ENCODE measurements around the gene IQCM.

The IQCM gene

DNA sequence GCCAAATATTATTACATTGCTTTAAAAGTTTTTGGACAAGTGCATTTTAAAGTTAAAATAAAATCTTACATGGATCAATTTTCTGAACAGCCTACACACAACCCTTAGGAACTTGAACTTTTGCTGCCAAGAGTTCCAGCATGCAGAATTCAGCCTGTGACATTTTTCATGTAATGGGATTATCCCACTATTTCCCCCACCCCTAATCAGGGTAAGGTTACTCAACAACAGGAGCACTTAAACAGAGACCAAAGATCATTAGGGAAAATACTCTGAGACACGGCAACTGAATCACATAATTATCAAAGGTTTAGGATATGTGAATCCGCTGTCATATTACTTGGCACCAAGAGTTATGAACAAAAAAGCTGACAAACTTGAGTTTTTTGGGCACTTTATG is 47.2 kb downstream of the IQCM start:
- no peak for DNase-seq

DNA sequence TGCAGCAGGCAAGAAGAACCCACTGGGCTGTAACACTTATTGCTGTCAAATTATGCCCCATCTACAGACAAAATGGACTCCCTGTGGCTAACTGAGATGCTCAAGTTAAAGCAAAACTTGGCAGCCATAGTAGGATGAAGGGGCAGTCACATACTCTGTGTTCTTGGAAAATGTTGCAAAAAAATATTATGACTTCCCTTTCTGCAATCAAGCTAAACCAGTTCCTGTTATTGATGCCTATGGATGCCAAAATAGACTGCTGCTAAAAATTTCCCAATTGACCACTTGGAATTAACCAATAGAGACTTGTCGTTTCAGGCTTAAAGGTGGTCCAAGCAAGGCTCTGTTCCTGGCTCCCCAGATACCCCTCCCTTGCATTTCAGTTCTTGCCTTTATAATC is 49.5 kb downstream of the IQCM start:
- DNase-seq = peak; percentile 8

DNA sequence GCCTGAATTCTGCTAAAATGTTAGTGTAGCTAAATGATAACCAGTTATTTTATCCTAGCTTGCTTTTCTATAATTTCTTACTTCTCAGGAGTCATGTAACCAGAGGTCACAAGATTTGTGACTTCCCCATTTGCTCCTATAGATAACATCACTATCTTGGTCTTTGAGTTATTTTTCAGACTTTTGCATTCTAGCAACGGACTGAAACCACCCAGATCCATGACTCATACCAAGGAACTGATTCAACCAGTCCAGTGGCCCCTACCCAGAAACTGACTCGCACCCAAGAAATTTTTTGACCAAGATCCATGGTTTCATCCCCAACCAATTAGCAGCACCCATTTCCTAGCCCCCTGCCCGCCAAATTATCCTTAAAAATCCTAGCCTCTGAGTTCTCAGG is 50.0 kb downstream of the IQCM start:
- DNase-seq = peak; percentile 35

- no peak for DNase-seq
These were observed 59.7 kb downstream of the IQCM start for GRCh38 chr4:149755969-149756368.

DNA sequence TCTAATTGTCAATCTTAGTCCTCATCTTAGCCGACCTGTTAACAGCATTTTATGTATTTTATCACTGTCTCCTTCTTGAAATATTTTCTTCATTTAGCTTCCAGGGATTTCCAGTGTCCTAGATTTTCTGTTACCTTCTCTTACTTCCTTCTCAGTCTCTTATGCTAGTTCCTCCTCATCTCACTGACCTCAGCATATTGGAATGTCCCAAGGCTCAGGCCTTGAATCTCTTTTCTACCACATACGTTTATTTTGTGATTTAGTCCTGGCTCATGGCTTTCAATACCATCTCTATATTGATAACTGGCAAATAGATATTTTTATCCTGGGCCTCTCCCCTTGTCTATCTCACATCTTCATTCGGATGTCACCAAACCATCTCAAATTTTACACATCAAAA is 61.1 kb downstream of the IQCM start:
- DNase-seq = no peak

DNA sequence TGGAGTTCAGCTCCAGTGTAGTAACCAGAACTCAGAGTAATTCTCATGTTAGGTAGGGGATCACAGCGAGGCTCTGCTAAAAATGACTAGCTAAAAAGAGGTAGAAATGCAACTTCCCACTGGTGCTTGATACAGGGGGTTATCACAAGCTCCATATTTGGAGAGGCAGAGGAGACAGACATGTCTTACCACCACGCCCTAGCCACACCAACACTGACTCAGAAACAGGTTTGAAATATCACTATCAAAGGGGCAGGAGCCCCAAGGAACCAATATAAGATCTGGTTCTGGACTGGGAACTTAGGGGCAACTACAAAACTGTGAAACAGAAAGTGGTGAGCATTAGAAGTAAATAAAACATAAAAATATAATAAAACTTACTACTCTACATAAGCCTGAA is 62.9 kb downstream of the IQCM start:
- DNase-seq = no peak

DNA sequence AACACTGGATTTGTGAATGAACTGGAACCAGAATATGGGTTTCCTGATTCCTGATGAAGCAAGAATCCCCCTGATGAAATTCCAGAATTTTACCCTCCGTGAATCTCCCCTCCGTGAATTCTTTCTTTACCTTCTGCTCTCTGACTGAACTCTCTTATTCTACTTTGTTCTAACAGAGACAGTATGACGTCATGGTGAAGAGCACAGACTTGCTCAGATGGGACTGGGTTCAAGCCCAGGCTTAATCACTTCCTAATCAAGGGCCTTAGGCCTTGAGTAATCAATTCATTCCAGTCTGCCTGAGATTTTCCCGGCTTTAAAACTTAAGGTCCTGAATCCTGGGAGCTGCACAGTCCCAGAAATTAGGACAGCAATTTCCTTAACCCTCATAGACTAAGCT is 64.5 kb downstream of the IQCM start:
- DNase-seq = no peak

GRCh38 chr4:149749784-149750183 is 65.9 kb downstream of the IQCM start:
- no peak for DNase-seq

DNA sequence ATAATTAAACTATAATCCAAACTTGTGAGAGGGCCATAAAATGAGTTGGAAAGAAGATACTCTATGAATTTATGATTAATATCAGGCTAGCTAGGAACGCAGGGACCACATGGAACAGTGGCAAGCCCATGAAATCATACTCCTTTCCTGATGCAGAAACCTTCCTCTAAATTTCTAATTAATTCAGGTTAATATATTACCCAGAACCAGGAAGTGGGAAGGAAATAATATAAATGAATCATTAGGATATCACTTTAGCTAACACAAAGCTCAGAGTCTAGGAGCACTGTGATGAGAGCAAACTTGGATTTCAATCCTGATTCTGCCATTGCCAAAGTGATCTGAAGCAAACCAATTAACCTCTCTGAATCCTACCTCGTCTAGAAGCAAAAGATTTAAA is 68.0 kb downstream of the IQCM start:
- no peak for DNase-seq

- DNase-seq = no peak
These were observed 69.4 kb downstream of the IQCM start for GRCh38 chr4:149746276-149746675.

DNA sequence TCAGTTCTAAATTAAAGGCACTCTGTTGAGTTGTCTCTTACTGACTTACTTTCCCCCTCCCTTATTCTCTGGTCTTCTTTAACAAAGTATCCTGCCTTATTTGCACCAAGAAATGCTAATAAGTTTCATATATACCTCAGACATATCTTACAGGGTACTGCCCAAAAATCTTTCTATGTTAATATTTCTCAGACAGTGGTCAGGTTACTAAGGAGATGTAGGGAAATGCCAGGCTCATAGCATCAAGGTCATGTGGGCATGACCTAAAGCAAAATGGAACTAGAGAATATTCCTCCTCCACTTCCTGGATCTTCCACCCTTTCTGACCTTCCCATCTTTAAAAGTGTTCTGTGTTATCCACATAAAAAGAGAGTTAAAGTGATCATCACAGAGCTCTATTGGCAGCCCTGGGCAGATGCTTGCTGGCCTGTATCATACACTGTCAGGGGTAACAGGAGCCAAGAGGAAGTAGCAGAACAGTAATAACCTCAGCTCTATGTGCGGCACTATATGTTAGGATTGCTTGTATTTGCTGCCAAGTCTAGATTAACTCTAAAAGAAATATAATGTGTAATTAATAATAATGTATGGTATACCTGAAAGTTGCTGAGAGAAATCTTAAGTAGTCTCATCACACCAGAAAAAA is 74.3 kb downstream of the IQCM start:
- no peak for DNase-seq

DNA sequence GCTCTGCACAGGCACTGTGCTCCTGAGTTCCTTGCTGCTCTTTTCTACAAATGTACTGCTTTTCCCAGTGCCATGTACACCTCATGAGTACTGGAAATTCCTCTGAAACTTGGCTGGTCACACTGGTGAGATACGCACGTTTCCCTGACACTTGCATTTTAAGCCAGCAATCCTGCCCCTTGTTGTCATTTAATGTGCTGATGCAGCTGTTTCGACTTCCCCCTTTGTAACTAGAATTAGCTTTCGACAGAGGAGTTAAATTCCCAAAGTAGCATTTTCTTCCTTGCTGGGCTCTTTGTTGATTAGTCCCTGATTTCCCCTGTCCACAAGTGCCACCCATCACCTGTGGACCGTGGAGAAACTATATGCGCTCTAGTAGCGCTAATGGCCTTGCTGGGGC is 77.5 kb downstream of the IQCM start:
- no peak for DNase-seq

DNA sequence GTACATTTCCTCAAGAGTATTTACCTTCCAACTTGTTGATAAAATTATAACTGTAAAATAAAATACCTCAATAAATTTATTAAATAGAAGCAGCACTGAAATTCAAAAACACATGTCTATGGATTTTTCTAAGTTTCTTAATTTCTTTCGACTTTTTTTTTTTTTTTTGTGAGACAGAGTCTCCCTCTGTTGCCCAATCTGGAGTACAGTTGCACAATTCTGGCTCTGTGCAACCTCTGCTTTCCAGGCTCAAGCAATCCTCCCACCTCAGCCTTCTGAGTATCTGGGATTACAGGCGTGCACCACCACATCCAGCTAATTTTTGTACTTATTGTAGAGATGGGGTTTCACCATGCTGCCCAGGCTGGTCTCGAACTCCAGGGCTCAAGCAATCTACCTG is 79.8 kb downstream of the IQCM start:
- DNase-seq = no peak

- DNase-seq = no peak
These were observed 87.2 kb downstream of the IQCM start for GRCh38 chr4:149728444-149728843.

GRCh38 chr4:149727663-149728062 is 88.0 kb downstream of the IQCM start:
- DNase-seq = no peak

- DNase-seq = peak; percentile 1
These were observed 92.6 kb downstream of the IQCM start for GRCh38 chr4:149723065-149723464.

DNA sequence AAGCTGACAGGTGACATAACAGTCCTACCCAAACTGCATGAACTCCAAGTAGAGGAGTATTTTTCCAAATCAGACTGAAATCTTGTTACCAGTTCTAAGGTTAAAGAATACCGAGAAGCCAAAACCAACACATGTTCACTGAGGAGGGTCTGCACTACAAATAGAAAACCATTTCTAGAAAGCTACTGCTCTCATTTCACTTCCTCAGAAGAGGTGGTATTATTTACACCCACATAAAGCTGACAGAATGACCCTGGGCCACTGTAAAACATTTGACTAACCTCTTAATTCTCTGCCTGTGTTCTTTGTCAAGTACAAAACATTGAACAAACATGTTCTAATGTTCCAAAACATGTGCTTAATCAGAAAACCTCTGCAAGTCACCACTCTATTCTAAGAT is 95.8 kb downstream of the IQCM start:
- DNase-seq = no peak

- DNase-seq = no peak
These were observed 96.3 kb downstream of the IQCM start for GRCh38 chr4:149719357-149719756.

DNA sequence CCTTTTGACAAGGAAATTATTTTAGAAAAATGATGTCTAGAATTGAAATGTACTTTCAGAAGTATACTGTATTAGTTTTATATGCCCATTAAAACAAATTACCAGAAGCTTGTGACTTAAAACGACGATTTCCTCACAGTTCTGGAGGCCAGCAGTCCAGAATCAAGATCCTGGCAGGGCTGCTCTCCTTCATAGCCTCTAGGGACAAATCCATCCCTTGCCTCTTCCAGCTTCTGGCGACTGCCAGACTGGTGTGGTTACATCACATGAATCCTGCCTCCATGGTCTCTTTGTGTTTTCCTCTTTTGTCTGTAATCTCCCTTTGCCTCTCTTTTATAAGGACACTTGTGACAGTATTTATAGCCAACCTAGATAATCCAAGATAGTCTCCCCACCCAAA is 97.1 kb downstream of the IQCM start:
- DNase-seq = no peak

DNA sequence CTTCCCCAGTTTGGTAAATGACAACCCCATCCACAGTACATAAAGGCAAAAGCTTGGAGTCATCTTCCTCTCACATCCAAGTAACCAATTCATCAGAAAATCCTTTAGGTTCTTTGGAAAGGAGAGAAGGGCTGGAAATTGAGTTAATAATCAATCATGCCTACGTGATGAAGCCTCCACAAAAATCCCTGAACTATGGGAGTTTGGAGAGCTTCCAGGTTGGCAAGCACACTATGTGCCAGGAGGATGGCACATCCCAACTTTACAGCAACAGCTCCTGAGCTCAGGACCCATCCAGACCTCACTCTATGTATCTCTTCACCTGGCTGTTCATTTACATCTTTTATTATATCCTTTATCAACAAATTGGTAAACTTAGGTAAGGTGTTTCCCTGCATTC is 98.9 kb downstream of the IQCM start:
- no peak for DNase-seq

DNA sequence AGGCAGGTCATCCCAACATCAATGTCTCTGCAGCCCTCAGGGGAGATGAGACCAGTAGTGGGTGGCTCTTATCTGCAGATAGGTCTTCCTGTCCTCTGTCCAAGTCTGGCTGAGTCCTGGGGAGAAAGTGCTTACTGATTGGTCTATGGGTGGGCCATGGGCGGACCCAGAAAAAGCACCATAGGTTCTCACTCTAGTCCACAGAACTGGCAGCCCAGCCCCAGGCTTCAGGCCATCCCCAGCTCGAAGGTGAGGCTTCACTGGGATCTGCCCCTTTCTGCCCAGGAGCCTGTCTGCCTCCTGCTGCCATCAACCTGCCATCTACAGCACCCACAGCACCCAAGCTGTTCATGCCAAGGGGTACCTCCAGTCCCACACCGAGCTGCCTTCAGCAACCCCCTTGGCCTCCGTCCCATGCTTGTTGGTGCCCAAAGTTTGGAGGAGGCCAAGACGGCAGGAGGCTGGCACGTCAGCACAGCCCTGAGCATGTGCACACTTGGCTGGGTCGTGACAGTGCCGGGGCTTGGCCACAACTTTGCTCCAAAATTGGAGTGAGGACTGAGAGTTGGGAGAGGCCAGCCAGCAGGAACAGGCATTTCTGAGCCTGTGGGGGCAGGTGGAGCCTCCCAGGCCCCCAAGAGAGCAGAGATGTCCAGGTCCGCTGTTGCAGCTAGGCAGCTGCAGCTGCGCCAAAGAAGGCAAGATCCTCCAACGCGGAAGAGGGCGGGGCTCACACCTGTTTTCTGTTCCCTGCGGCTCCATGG is 99.6 kb downstream of the IQCM start:
- DNase-seq = no peak

GRCh38 chr4:149713031-149713430 is 102.6 kb downstream of the IQCM start:
- DNase-seq = no peak

GRCh38 chr4:149711593-149712365 is 103.9 kb downstream of the IQCM start:
- DNase-seq = no peak

DNA sequence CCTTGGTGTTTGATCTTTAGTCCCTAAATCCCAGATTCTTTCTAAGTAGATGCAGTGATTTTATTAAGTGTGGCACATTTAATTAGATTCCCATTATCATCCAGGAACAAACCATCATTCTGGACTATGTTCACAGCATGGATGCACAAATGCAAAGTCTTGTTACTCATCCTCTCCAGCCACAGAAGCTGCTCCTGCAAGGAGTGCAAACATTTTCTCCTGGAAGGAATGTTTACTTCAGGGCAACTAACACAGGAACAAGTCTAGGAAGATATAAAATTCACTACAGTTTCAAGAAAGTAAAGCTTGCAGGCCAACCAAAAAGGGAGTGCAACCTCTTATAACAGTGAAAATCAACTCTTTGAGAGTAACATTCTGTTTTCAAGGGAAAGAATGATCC is 106.0 kb downstream of the IQCM start:
- DNase-seq = no peak
